Fibroblast of lung (primary cell): ENCODE data around the gene ITGA8.

Source experiments
- EZH2 ChIP-seq: IDR thresholded peaks from 2 replicates; pipeline ENCODE4 v1.5.1; 2012; ENCODE audit warnings: low read length, control low read depth, mild to moderate bottlenecking; ENCODE audit errors: missing control alignments
- TF ChIP-seq, protein P1 (sequence below), 2 donors: IDR thresholded peaks in 1 of 2; conservative IDR thresholded peaks in 1 of 2; 1 replicate in 1 of 2; 2 replicates in 1 of 2; pipeline ENCODE4 v1.5.1; 2011 to 2012; ENCODE audit warnings: low read length in 2 of 2, control low read depth in 1 of 2, inconsistent platforms in 1 of 2, low read depth in 1 of 2, mild to moderate bottlenecking in 1 of 2

DNA sequence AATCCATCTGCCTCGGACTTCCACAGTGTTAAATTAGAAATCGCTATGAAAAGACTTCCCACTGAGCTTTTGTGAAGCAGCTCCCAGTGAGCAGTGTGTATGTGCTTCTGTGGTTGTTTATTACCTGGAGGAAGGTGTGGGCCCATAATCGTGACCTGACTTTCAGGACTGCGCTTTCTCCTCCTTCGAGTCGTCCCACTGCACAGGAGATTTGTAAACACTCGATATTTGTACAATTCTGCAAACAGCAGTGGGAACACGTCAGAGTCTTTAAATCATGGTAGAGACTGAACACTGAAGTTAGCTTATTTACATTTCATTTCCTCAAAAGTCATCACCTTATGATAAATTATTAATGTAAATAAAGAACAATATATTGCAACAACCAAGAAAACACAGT is 171.4 kb downstream of the ITGA8 start:
- TF ChIP-seq, protein P1, sequence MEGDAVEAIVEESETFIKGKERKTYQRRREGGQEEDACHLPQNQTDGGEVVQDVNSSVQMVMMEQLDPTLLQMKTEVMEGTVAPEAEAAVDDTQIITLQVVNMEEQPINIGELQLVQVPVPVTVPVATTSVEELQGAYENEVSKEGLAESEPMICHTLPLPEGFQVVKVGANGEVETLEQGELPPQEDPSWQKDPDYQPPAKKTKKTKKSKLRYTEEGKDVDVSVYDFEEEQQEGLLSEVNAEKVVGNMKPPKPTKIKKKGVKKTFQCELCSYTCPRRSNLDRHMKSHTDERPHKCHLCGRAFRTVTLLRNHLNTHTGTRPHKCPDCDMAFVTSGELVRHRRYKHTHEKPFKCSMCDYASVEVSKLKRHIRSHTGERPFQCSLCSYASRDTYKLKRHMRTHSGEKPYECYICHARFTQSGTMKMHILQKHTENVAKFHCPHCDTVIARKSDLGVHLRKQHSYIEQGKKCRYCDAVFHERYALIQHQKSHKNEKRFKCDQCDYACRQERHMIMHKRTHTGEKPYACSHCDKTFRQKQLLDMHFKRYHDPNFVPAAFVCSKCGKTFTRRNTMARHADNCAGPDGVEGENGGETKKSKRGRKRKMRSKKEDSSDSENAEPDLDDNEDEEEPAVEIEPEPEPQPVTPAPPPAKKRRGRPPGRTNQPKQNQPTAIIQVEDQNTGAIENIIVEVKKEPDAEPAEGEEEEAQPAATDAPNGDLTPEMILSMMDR (conservative IDR thresholded peaks at IDR 0.05 in 1 of 2, IDR thresholded peaks at IDR 0.05 in 1 of 2; ENCODE audit: low read depth in 1 of 2, low read length in 2 of 2): no peak
- no peak for TF ChIP-seq EZH2
